ENCODE data around the gene EPOP.

GRCh38 chr17:38719289-38719942 is 44.7 kb upstream of the EPOP start:
- TF ChIP-seq UBTF (CRISPR knock-in tag; IDR thresholded peaks at IDR 0.05) (no peak), ZNF253 (CRISPR knock-in tag; IDR thresholded peaks at IDR 0.05; ENCODE audit: borderline replicate concordance) (no peak), ZFP82 (CRISPR knock-in tag; IDR thresholded peaks at IDR 0.05; ENCODE audit: borderline replicate concordance) (no peak), ESRRA (CRISPR knock-in tag; IDR thresholded peaks at IDR 0.05; ENCODE audit: low read depth) (no peak), ELF1 (CRISPR knock-in tag; IDR thresholded peaks at IDR 0.05) (no peak), CTCF (CRISPR knock-in tag; IDR thresholded peaks at IDR 0.05) (no peak), POLR2AphosphoS2 (IDR thresholded peaks at IDR 0.05; ENCODE audit: low read depth, low read length) (no peak), SNRNP70 (IDR thresholded peaks at IDR 0.05; ENCODE audit: low read depth, low read length) (no peak), ZNF235 (CRISPR knock-in tag; IDR thresholded peaks at IDR 0.05; ENCODE audit: borderline replicate concordance) (no peak), KLF6 (CRISPR knock-in tag; IDR thresholded peaks at IDR 0.05) (no peak), PRPF4 (IDR thresholded peaks at IDR 0.05; ENCODE audit: low read depth, low read length, poor library complexity, severe bottlenecking) (no peak), NR2F1 (CRISPR knock-in tag; IDR thresholded peaks at IDR 0.05) (no peak), ZNF232 (CRISPR knock-in tag; IDR thresholded peaks at IDR 0.05; ENCODE audit: borderline replicate concordance) (no peak), KDM3A (CRISPR knock-in tag; IDR thresholded peaks at IDR 0.05; ENCODE audit: low read depth) (no peak)
